Astrocyte (in vitro differentiated cells and primary cell): ENCODE results near the gene RNFT2. TPM values are rescaled to one million over a fixed set of nuclear protein-coding genes. Genes with fewer than 3 reads are reported as not detected.

Experiments
- DNase-seq: peaks from one replicate; pipeline ENCODE4 v3.0.0-alpha.2; 2010; ENCODE audit warnings: low read depth
- FAIRE-seq: peaks from 2 replicates; lab custom pipeline; 2011; peaks lifted over from hg19 to GRCh38; lab: Jason Lieb, UNC
- H2AFZ ChIP-seq: 2 replicates; pipeline ENCODE4 v1.6.0; 2012; ENCODE audit warnings: low read depth, low read length, inconsistent platforms
- H3K27ac ChIP-seq: 2 replicates; pipeline ENCODE4 v1.5.1; 2011; ENCODE audit warnings: low read depth, low read length, inconsistent platforms
- H3K27me3 ChIP-seq: 2 replicates; pipeline ENCODE4 v1.6.0; 2011; ENCODE audit warnings: low read length, inconsistent platforms; ENCODE audit not compliant: insufficient read depth
- H3K36me3 ChIP-seq: 2 replicates; pipeline ENCODE4 v1.5.1; 2011; ENCODE audit warnings: low read length, inconsistent platforms; ENCODE audit not compliant: insufficient read depth
- H3K4me1 ChIP-seq: 2 replicates; pipeline ENCODE4 v1.5.1; 2011; ENCODE audit warnings: low read length, inconsistent platforms; ENCODE audit not compliant: insufficient read depth
- H3K4me2 ChIP-seq: 2 replicates; pipeline ENCODE4 v1.6.0; 2012; ENCODE audit warnings: low read length, inconsistent platforms
- H3K4me3 ChIP-seq: 2 replicates; pipeline ENCODE4 v1.5.1; 2011; ENCODE audit warnings: low read depth, mild to moderate bottlenecking, low read length, inconsistent platforms; ENCODE audit not compliant: insufficient read depth
- H3K79me2 ChIP-seq: 2 replicates; pipeline ENCODE4 v1.6.0; 2012; ENCODE audit warnings: mild to moderate bottlenecking, low read length, inconsistent platforms; ENCODE audit not compliant: insufficient read depth
- H3K9ac ChIP-seq: 2 replicates; pipeline ENCODE4 v1.6.0; 2012; ENCODE audit warnings: mild to moderate bottlenecking, low read length, inconsistent platforms
- H3K9me3 ChIP-seq: 2 replicates; pipeline ENCODE4 v1.5.1; 2012; ENCODE audit warnings: low read depth, mild to moderate bottlenecking, low read length, inconsistent platforms; ENCODE audit not compliant: insufficient read depth
- H4K20me1 ChIP-seq: 2 replicates; pipeline ENCODE4 v1.6.0; 2012; ENCODE audit warnings: low read length, inconsistent platforms; ENCODE audit not compliant: insufficient read depth
- H3K27ac Mint-ChIP-seq: one replicate; pipeline ENCODE4 v1.8.0; 2021; ENCODE audit warnings: mild to moderate bottlenecking, mixed read lengths; ENCODE audit not compliant: unreplicated experiment
- H3K27me3 Mint-ChIP-seq: one replicate; pipeline ENCODE4 v1.8.0; 2021; ENCODE audit warnings: low read depth, mixed read lengths; ENCODE audit not compliant: unreplicated experiment
- H3K36me3 Mint-ChIP-seq: one replicate; pipeline ENCODE4 v1.8.0; 2021; ENCODE audit warnings: low read depth, mixed read lengths; ENCODE audit not compliant: unreplicated experiment
- H3K4me1 Mint-ChIP-seq: one replicate; pipeline ENCODE4 v1.8.0; 2021; ENCODE audit warnings: low read depth, mixed read lengths; ENCODE audit not compliant: unreplicated experiment
- H3K4me3 Mint-ChIP-seq: one replicate; pipeline ENCODE4 v1.8.0; 2021; ENCODE audit warnings: mild to moderate bottlenecking, moderate library complexity, mixed read lengths; ENCODE audit not compliant: unreplicated experiment
- H3K9me3 Mint-ChIP-seq: one replicate; pipeline ENCODE4 v1.8.0; 2021; ENCODE audit warnings: mild to moderate bottlenecking, mixed read lengths; ENCODE audit not compliant: unreplicated experiment
- CTCF ChIP-seq: IDR thresholded peaks from 2 replicates; pipeline ENCODE4 v1.5.1; 2011; ENCODE audit warnings: low read depth, mild to moderate bottlenecking, inconsistent platforms, low read length, moderate library complexity; ENCODE audit not compliant: insufficient read depth
- EZH2 ChIP-seq: IDR thresholded peaks from 2 replicates; pipeline ENCODE4 v1.6.1; 2012; ENCODE audit warnings: mild to moderate bottlenecking, low read length, inconsistent platforms; ENCODE audit not compliant: insufficient read depth
- total RNA-seq: library from RNA; stranded (reverse); gene quantifications from 2 replicates; pipeline ENCODE4 v1.2.1, GENCODE V29; 2021

Gene RNFT2
- total RNA-seq, 1 donor from 2014 or later = 8.9 TPM

GRCh38 chr12:116710370-116711150 is 27.6 kb upstream of the RNFT2 start:
- FAIRE-seq = no peak
- H3K36me3 Mint-ChIP-seq = peaks cover 8% of the 10 kb centered on the region
- no peak overlapping the region for H3K27ac ChIP-seq
- H3K4me3 ChIP-seq = no peak overlapping the region
- no peaks in the 10 kb centered on the region for H3K9me3 Mint-ChIP-seq
- H3K4me3 Mint-ChIP-seq = no peak overlapping the region
- H2AFZ ChIP-seq = no peak overlapping the region
- no peak overlapping the region for H3K4me2 ChIP-seq
- H3K27ac Mint-ChIP-seq = no peak overlapping the region
- H4K20me1 ChIP-seq = no peaks in the 10 kb centered on the region
- peaks cover 3% of the 10 kb centered on the region for H3K4me1 Mint-ChIP-seq
- no peaks in the 10 kb centered on the region for H3K9me3 ChIP-seq
- H3K36me3 ChIP-seq = no peaks in the 10 kb centered on the region
- no peak overlapping the region for H3K9ac ChIP-seq
- peaks cover 6% of the 10 kb centered on the region for H3K27me3 Mint-ChIP-seq
- DNase-seq = no peak
- H3K4me1 ChIP-seq = no peaks in the 10 kb centered on the region
- TF ChIP-seq EZH2 (no peak), CTCF (no peak)
- H3K79me2 ChIP-seq = no peaks in the 10 kb centered on the region
- H3K27me3 ChIP-seq = peaks cover 21% of the 10 kb centered on the region

- Histone ChIP-seq H3K4me1 (peaks cover 7% of the 10 kb centered on the region), H3K27ac (no peak overlapping the region), H3K27me3 (peaks cover 21% of the 10 kb centered on the region), H3K9ac (no peak overlapping the region), H4K20me1 (peaks cover 8% of the 10 kb centered on the region), H3K4me3 (no peak overlapping the region), H2AFZ (no peak overlapping the region), H3K9me3 (no peaks in the 10 kb centered on the region), H3K36me3 (peaks cover 8% of the 10 kb centered on the region), H3K79me2 (no peaks in the 10 kb centered on the region), H3K4me2 (no peak overlapping the region)
- Mint-ChIP-seq H3K27me3 (peaks cover 6% of the 10 kb centered on the region), H3K27ac (no peak overlapping the region), H3K4me1 (peaks cover 3% of the 10 kb centered on the region), H3K4me3 (no peak overlapping the region), H3K36me3 (peaks cover 13% of the 10 kb centered on the region), H3K9me3 (no peaks in the 10 kb centered on the region)
- no peak for FAIRE-seq
- TF ChIP-seq EZH2 = no peak
- TF ChIP-seq CTCF = no peak
- no peak for DNase-seq
Measured at GRCh38 chr12:116712458-116713303, 25.4 kb upstream of the RNFT2 start.
